Fibroblast of peridontal ligament (primary cell): ENCODE results near the gene TTN.
A peak's percentile ranks its signal among the peaks of the same experiment; 100 is the strongest.

Experiments used
- DNase-seq: peaks from one replicate; pipeline ENCODE4 v3.0.0-alpha.2; 2010; ENCODE audit errors: extremely low read depth

The TTN gene

DNA sequence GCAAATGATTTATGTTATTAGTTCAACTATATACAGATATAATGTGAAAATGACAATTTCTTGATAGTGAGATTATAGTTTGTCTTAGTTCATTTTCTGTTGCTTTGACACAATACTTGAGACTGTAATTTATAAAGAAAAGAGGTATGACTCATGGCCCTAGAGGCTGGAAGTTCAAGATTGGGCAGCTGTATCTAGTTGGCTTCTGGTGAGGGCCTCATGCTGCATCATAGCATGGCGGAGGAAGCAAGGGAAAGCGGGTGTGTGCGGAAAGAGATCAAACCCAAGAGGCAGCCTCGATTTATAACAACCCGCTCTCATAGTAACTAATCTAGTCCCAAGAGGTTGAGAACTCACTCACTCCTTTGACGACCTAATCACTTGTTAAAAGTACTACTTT is 315.6 kb downstream of the TTN start:
- DNase-seq, result peak; percentile 20

- peak; percentile 90 for DNase-seq
Observed at GRCh38 chr2:178485356-178485755, 321.9 kb downstream of the TTN start.

DNA sequence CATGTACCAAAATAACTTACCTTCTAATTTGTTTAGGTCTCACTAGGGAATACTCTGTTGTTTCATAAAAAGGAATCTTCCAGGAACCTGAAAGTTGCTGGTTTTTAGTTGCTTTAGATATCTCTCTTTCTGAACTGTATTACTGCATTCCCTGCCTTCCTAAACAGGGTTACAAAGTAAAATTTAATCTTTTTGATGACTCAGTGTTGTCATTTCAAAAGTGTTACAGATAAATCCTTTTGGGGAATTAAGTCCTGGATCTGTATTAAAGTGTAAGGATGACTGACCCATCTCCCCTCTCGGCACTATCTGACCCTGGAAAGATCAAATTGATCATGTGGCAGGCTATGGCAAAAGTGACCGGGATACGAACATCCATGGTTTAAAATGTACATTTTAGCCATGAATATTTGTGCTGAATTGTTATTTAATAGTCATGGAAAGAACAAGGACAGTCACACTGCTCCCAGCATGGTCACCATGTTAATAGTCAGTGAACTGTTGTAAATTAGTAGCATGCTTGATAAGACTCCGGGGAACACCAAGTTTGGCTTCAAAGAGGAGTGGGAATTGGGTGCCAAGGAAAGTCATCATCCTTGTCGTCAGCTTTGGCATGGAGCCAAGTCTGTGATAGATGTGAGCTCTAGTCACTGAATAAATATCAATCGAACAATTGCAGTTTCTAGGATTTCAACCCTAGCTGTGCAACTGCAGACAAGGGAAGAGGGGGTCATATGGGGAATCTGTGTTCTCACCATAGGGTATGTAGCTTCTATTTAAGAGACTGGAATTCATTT is 322.8 kb downstream of the TTN start:
- DNase-seq, result peak; percentile 27

DNA sequence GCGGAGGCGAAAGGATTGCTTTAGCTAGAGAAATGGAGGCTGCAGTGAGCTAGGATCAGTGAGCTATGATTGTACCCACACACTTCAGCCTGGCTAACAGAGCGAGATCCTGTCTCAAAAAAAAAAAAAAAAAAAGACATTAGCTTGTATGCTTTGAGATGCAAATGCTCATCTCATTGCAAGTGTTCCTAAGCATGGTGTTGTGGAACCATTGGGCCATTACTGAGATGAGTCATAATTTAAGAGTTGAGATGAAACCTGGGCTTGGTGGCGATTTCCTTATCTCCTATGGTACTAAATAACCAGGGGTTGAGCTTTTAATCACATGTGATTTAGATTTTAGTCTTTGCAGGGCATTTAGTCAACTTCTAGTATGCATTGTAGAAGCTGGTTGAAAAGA is 324.8 kb downstream of the TTN start:
- DNase-seq, result no peak

GRCh38 chr2:178480227-178481181 is 326.7 kb downstream of the TTN start, which contains the start of gene PLEKHA3:
PLEKHA3 (plus strand) TSS chr2:178480457; CDS start chr2:178480870, 413 bp downstream.
- DNase-seq, result peak; percentile 94

DNA sequence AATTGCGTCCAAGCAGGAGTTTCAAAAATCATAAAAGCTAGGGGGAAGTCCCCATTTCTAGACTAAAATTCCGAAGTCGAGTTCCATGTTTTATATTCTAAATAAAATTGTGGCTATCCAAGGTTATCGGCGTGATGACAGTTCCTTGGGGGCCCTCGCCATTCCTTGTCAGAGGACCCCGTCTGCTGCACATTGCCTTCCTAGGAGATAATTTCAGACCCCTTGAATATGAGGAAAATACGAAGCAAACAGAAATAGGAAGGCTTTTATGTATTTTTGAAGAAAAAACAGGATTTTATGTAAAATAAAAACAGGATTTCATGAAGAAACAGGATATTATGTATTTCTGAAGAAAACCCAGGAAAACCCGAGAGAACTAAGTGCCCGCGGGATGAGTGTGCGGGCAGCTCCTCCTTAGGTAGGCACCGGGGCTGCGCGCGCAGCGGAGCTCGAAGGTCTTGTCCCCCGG is 327.4 kb downstream of the TTN start:
- DNase-seq, result peak; percentile 16

GRCh38 chr2:178479275-178479616 is 328.0 kb downstream of the TTN start:
- DNase-seq, result no peak

- DNase-seq, result peak; percentile 79
Observed at GRCh38 chr2:178478439-178479274, 328.6 kb downstream of the TTN start, which contains the start of gene FKBP7. FKBP7 (minus strand) TSS chr2:178478600; CDS start chr2:178478499, 101 bp downstream.

GRCh38 chr2:178478130-178478438 is 329.1 kb downstream of the TTN start:
- peak; percentile 42 for DNase-seq

DNA sequence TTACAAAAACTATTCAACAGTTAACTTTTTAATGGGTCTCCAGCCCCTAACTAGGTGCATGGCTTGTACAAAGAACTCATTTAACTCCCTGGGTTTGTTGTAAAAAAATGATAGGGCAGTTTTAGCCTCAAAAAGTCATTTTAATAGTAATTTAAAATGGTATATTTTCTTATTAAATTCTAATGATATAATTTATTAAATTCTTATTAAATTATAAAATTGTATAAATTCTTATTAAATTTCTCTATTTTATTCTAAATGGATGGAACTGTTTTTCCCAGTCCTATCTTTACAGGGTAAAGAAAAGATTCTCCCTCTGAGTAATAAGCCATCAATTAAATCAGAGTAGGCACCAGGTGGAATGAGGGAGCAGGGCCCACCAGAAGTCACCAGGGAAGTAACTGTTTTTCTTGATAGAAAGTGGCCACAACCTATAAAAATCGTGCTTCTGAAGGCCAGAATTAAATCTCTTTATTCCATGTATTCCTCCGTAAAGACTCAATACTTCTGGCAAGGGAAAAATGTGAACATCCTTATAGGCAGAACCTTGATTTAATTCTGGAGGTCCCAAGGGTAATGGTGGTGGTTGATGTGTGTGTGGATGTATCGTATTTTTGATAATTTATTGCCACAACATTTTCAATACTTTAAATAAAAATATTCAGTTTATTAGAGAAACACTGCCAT is 329.6 kb downstream of the TTN start:
- DNase-seq, result no peak

- DNase-seq, result no peak
Observed at GRCh38 chr2:178476477-178476876, 330.7 kb downstream of the TTN start.
